Measurements from ENCODE around the gene TBXAS1. TPM values are rescaled to one million over a fixed set of nuclear protein-coding genes. Genes with fewer than 3 reads are reported as not detected.

TBXAS1 gene
- total RNA-seq, 1 donor from 2014 or later: 3.8 TPM

DNA sequence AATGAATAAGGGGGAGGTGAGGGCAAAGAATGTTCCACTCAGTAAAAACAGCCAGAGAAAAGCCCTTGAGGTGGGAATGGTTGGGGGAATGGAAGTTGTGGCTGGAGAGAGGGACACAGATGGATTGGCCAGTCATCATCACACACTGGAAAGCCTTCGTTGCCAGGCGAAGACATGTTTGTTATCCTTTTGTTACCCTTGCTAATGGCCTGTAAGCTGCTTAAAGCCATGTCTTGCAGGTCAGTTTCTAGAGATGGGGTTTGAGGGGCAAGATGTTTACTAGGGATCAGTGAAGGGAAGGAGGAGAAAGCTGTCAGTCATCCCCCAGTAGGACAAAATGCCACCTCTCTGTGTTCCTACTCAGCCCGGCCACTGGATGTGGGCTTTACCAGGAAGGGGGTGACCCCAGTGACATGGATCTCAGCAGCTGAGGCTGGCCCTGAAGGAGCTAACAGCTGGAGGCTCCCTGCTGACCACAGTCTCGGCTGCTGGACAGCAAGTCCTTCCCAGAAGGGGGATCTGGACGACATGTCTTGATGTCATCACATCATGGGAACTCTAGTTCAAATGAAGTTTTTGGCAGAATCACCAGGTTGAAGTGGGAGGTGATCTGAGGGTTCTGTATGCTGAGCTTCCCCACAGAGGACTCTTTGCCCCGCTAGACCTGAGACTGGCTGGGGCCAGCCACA is 66.2 kb downstream of the TBXAS1 start:
- intact Hi-C loops (cut with DNase I): no loop called here
- no peak for DNase-seq (ENCODE audit: low spot score in 2 of 2)

DNA sequence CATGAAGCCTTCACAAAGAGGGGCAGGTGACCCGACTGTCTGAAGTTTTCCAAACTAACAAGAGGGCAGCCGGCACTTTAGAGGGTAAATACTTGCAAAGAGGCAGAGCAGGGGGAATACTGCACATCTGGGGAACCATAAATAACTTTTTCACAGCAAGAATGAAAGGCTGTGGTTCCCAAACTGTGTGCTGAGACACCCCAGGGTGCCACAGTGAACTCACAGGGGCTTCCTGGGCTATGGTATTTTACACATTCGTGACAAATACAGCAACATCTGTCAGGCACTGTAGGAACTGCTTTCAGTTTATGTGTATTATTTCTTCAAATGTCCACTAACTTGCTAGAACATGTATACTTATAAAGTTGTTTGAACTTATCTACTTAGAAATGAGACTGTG is 67.2 kb downstream of the TBXAS1 start:
- Histone ChIP-seq H3K27ac (no peak overlapping the region), H3K9me3 (no peaks in the 10 kb centered on the region), H3K4me1 (no peaks in the 10 kb centered on the region), H3K36me3 (no peaks in the 10 kb centered on the region), H3K4me3 (no peak overlapping the region), H3K27me3 (no peaks in the 10 kb centered on the region)
- no peak for DNase-seq (ENCODE audit: low spot score in 2 of 2)
- intact Hi-C loops (cut with DNase I): no loop called here
- TF ChIP-seq, protein P1, sequence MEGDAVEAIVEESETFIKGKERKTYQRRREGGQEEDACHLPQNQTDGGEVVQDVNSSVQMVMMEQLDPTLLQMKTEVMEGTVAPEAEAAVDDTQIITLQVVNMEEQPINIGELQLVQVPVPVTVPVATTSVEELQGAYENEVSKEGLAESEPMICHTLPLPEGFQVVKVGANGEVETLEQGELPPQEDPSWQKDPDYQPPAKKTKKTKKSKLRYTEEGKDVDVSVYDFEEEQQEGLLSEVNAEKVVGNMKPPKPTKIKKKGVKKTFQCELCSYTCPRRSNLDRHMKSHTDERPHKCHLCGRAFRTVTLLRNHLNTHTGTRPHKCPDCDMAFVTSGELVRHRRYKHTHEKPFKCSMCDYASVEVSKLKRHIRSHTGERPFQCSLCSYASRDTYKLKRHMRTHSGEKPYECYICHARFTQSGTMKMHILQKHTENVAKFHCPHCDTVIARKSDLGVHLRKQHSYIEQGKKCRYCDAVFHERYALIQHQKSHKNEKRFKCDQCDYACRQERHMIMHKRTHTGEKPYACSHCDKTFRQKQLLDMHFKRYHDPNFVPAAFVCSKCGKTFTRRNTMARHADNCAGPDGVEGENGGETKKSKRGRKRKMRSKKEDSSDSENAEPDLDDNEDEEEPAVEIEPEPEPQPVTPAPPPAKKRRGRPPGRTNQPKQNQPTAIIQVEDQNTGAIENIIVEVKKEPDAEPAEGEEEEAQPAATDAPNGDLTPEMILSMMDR (IDR thresholded peaks at IDR 0.05): no peak

More for the DNA sequence above, 66.2 kb downstream of the TBXAS1 start:
- Histone ChIP-seq H3K36me3 (no peaks in the 10 kb centered on the region), H3K27me3 (no peaks in the 10 kb centered on the region), H3K9me3 (no peaks in the 10 kb centered on the region), H3K27ac (no peak overlapping the region), H3K4me3 (no peak overlapping the region), H3K4me1 (no peaks in the 10 kb centered on the region)
- TF ChIP-seq, protein P1 (IDR thresholded peaks at IDR 0.05): no peak

DNA sequence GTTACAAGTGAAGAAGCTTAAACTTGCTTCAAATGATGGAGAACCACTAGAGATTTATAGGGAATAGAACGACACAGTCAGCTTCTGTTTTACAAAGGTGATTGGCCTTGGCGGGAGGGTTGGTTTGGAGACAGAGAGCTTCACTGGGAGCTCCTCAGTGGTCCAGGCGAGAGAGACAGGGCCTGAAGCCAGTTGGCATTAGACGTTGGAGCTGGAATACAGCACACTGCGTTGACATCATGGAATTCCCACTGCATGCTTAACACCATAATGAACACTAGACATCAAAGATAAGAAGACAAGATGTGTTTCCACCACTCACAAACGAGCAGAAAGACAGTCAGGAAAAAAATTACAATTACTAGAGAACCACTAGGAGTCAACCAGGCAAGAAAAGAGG is 67.8 kb downstream of the TBXAS1 start:
- Histone ChIP-seq H3K9me3 (no peaks in the 10 kb centered on the region), H3K36me3 (no peaks in the 10 kb centered on the region), H3K27ac (no peak overlapping the region), H3K4me1 (no peaks in the 10 kb centered on the region), H3K27me3 (no peaks in the 10 kb centered on the region), H3K4me3 (no peak overlapping the region)
- TF ChIP-seq, protein P1 (IDR thresholded peaks at IDR 0.05): no peak
- no peak for DNase-seq (ENCODE audit: low spot score in 2 of 2)
- intact Hi-C loops (cut with DNase I): no loop called here

DNA sequence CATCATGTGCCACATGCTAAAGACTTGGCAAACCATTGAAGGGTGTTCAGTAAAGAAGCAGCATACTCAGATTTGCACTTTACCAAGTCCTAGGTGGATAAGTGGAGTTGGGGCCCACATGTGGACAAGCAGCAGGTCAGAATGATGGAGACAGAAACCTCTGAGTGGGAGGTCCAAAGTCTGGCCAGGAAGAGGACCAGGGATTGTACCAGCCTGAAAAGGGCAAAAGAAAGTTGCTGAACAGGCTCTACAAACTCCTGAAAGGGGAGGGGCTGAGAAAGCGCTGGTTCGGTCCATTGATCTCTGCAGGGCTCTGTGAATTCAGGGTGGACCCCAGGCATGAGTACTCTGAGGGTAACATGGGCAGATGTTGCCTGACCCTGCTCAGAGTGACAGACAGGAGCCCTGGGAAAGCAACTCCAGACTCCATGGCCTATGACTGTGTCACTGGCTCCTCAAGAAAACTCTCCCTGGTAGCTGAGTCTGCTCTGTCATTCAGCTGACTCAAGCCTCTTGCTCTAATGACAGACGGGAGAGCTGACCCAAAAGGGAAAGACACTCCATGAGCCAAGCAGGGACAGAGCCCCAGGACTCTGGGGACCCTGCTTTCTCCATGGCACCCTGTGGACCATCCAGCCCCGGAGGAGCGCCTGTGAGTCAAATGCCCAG is 68.5 kb downstream of the TBXAS1 start:
- H3K27me3 ChIP-seq: no peaks in the 10 kb centered on the region
- H3K4me1 ChIP-seq: no peaks in the 10 kb centered on the region
- TF ChIP-seq, protein P1 (IDR thresholded peaks at IDR 0.05): no peak
- intact Hi-C loops (cut with DNase I): no loop called here
- no peak for DNase-seq (ENCODE audit: low spot score in 2 of 2)
- no peaks in the 10 kb centered on the region for H3K36me3 ChIP-seq
- no peak overlapping the region for H3K27ac ChIP-seq
- H3K4me3 ChIP-seq: no peak overlapping the region
- no peaks in the 10 kb centered on the region for H3K9me3 ChIP-seq

DNA sequence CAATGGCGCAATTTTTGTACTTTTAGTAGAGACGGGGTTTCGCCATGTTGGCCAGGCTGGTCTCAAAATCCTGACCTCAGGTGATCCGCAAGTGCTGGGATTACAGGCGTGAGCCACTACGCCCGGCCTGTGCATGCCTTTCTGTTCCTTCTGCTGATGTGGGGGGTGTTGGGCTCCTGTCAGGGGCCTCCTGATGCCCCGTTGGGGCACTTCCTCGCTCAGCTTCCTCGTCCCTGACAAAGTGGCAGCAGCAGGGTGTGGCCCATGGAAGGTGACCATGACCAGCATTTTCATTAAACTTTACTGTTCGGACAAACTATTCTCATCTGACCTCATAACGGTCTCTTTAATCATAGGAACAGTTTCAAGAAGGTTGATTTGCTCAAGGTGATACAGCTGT is 69.4 kb downstream of the TBXAS1 start:
- Histone ChIP-seq H3K27ac (no peak overlapping the region), H3K27me3 (no peaks in the 10 kb centered on the region), H3K36me3 (no peaks in the 10 kb centered on the region), H3K4me1 (no peaks in the 10 kb centered on the region), H3K9me3 (peaks cover 0 to 5% of the 10 kb centered on the region in 2 donors), H3K4me3 (no peak overlapping the region)
- intact Hi-C loops (cut with DNase I): no loop called here
- no peak for DNase-seq (ENCODE audit: low spot score in 2 of 2)
- TF ChIP-seq, protein P1 (IDR thresholded peaks at IDR 0.05): no peak
